ENCODE measurements around the gene NFIB. TPM values are rescaled to one million over a fixed set of nuclear protein-coding genes. Genes with fewer than 3 reads are reported as not detected.

The NFIB gene
- total RNA-seq, 1 experiment from 2014 or later = 14.3 TPM

DNA sequence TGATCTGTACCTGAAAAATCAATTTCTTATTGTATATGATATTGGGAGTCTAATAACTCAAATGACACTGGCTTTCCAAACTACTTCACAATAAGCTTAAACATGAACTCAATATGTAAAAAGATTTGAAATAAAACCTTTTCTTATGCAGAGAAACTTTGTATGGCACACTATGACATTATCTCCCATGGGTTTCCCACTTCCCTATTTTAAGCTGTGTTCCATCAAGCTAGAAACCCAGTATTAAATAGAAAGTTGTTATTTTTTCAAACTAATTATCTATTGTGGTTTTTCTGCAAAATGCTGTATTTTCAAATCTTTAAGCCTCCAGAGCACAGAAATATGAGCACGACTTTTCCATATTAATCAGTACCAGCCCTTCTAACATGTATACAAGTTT is 174.7 kb downstream of the NFIB start:
- H3K27me3 Mint-ChIP-seq (ENCODE audit: low read depth) = no peaks in the 10 kb centered on the region
- Histone ChIP-seq H3K56ac (ENCODE audit: insufficient read length, low read depth, low read length) (no peak overlapping the region), H2BK20ac (ENCODE audit: low read depth, low read length, poor library complexity, severe bottlenecking) (no peak overlapping the region), H3T11ph (ENCODE audit: low read length) (no peak overlapping the region), H3K23me2 (ENCODE audit: insufficient read length, low read depth, low read length, poor library complexity, severe bottlenecking) (no peaks in the 10 kb centered on the region), H3K4me2 (ENCODE audit: insufficient read depth, insufficient read length, low read length) (no peak overlapping the region), H2BK12ac (ENCODE audit: insufficient read length, low read depth, low read length) (no peak overlapping the region), H2AK5ac (ENCODE audit: insufficient read length, low read length) (no peak overlapping the region), H4K91ac (ENCODE audit: insufficient read length, low read depth, low read length) (no peak overlapping the region), H4K5ac (ENCODE audit: insufficient read length, low read depth, low read length) (no peak overlapping the region), H3K18ac (ENCODE audit: insufficient read length, low read depth, low read length) (no peak overlapping the region), H3K79me2 (ENCODE audit: insufficient read depth, low read length) (no peaks in the 10 kb centered on the region), H3K4ac (ENCODE audit: low read depth, low read length) (no peak overlapping the region), H3K27me3 (ENCODE audit: insufficient read depth, low read length) (no peaks in the 10 kb centered on the region), H2BK120ac (ENCODE audit: low read depth, low read length, poor library complexity, severe bottlenecking) (no peak overlapping the region), H3K79me1 (ENCODE audit: insufficient read depth, low read depth, low read length, poor library complexity, severe bottlenecking) (no peaks in the 10 kb centered on the region), H3K9ac (ENCODE audit: extremely low read depth, insufficient read length, low read length) (no peak overlapping the region), H2AFZ (ENCODE audit: low read length) (no peak overlapping the region), H3K27ac (ENCODE audit: insufficient read length, low read depth, low read length) (no peak overlapping the region), H2BK5ac (ENCODE audit: insufficient read length, low read length) (no peak overlapping the region), H3K9me3 (ENCODE audit: control insufficient read depth, low read depth, low read length) (no peaks in the 10 kb centered on the region), H3K14ac (ENCODE audit: insufficient read depth, low read length) (no peak overlapping the region), H2BK15ac (ENCODE audit: low read depth, low read length) (no peak overlapping the region), H4K20me1 (ENCODE audit: control insufficient read depth, insufficient read depth, insufficient read length) (no peaks in the 10 kb centered on the region), H4K8ac (replicated peaks; ENCODE audit: insufficient read length, low read depth, low read length) (no peak overlapping the region), H3K4me1 (ENCODE audit: insufficient read depth, low read length) (no peaks in the 10 kb centered on the region), H3K23ac (ENCODE audit: insufficient read length, low read depth, low read length) (no peak overlapping the region)
- H3K9me3 Mint-ChIP-seq = no peaks in the 10 kb centered on the region
- no peak overlapping the region for H3K4me3 Mint-ChIP-seq
- no peak for DNase-seq
- peaks cover 0 to 3% of the 10 kb centered on the region in 2 experiments; a peak in 2 of 4 replicates for H3K4me1 Mint-ChIP-seq
- H3K36me3 Mint-ChIP-seq (ENCODE audit: insufficient read depth in 1 of 3, low read depth in 3 of 3) = peaks cover 0 to 6% (median 5%) of the 10 kb centered on the region in 3 experiments; a peak in 4 of 7 replicates
- WGBS (ENCODE audit: extremely low coverage, insufficient read length, low lambda C conversion rate) = no CpG with 5 or more reads among the region's 1 CpG
- H3K27ac Mint-ChIP-seq = no peak overlapping the region
- TF ChIP-seq CTCF (conservative IDR thresholded peaks at IDR 0.05) = no peak

All from H9 (cell line).